ENCODE data around the gene TDRD9.
A peak's percentile ranks its signal among the peaks of the same experiment; 100 is the strongest.

TDRD9 gene

DNA sequence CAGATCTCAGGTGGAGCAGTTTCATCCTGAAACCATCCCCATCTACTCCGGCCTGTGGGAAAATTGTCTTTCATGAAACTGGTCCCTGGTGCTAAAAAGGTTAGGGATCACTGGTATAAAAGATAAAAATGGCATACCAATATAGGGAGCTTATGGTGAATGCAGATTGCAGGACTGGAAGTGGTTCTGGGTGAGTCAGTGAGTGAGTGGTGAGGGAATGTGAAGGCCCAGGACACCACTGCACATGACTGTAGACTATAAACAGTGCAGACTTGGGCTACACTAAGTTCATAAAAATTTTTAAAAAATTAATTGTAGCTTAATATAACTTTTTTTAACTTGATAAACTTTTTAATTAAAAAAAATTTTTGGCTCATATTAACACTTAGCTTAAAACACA is 81.0 kb downstream of the TDRD9 start:
- TF ChIP-seq NFIC (IDR thresholded peaks at IDR 0.05), result no peak
- TF ChIP-seq ZBTB7A (IDR thresholded peaks at IDR 0.05; ENCODE audit: low read depth), result no peak
- no peak for TF ChIP-seq TAF1 (IDR thresholded peaks at IDR 0.05; ENCODE audit: low read depth)
- TF ChIP-seq FOXM1 (IDR thresholded peaks at IDR 0.05; ENCODE audit: borderline replicate concordance, low read depth), result no peak
- TF ChIP-seq TEAD4 (IDR thresholded peaks at IDR 0.05), result no peak
- no peak for TF ChIP-seq TCF12 (IDR thresholded peaks at IDR 0.05; ENCODE audit: low read depth)
- no peak for TF ChIP-seq MAX (IDR thresholded peaks at IDR 0.05)

DNA sequence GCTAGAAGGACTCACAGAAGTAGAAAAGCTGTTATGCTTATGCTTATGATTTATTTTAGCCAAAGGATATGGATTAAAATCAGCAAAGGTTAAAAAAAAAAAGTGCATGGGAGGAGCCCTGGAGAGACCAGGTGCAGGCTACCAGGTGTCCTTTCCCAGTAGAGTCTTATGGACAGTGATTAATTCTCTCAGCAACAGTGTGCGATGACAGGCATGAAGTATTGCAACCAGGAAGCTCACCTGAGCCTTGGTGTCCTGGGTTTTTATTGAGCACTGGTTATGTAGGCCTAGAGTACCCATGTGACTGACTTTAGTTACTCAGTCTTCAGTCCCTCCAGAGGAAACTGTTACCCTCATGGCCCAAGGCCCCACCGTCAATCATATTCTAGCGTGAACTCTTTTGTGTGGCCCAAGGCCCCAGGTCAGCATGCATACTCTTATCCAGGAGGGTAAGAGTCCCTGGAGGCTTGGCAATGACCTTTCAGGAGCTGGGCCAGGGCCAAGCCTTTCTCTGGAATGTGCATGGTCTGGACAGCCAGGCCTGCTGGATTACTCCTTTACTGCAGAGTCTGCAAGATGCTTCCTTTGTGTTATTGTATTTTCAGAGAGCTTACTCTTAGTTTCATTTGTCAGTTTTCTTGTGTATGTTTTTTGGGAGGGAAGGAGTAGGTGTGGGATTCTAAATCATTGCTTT is 83.7 kb downstream of the TDRD9 start:
- TF ChIP-seq, protein P1, sequence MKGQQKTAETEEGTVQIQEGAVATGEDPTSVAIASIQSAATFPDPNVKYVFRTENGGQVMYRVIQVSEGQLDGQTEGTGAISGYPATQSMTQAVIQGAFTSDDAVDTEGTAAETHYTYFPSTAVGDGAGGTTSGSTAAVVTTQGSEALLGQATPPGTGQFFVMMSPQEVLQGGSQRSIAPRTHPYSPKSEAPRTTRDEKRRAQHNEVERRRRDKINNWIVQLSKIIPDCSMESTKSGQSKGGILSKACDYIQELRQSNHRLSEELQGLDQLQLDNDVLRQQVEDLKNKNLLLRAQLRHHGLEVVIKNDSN (IDR thresholded peaks at IDR 0.05), result no peak
- TF ChIP-seq ZBTB7A (IDR thresholded peaks at IDR 0.05; ENCODE audit: low read depth) (no peak), TEAD4 (IDR thresholded peaks at IDR 0.05) (peak; percentile 57), NFIC (IDR thresholded peaks at IDR 0.05) (peak; percentile 58), TCF12 (IDR thresholded peaks at IDR 0.05; ENCODE audit: low read depth) (no peak), TAF1 (IDR thresholded peaks at IDR 0.05; ENCODE audit: low read depth) (no peak), EGR1 (IDR thresholded peaks at IDR 0.05) (no peak), FOXM1 (IDR thresholded peaks at IDR 0.05; ENCODE audit: borderline replicate concordance, low read depth) (no peak), MAX (IDR thresholded peaks at IDR 0.05) (no peak)

GRCh38 chr14:104014764-104015163 is 86.5 kb downstream of the TDRD9 start:
- no peak for TF ChIP-seq CREB1 (IDR thresholded peaks at IDR 0.05; ENCODE audit: low read depth)
- no peak for TF ChIP-seq TAF1 (IDR thresholded peaks at IDR 0.05; ENCODE audit: low read depth)
- TF ChIP-seq TCF12 (IDR thresholded peaks at IDR 0.05; ENCODE audit: low read depth), result no peak
- TF ChIP-seq RAD21 (IDR thresholded peaks at IDR 0.05; ENCODE audit: low read depth), result no peak
- TF ChIP-seq MAX (IDR thresholded peaks at IDR 0.05), result no peak
- no peak for TF ChIP-seq YY1 (IDR thresholded peaks at IDR 0.05; ENCODE audit: low read depth)
- TF ChIP-seq, protein P1 (IDR thresholded peaks at IDR 0.05), result no peak
- TF ChIP-seq REST (IDR thresholded peaks at IDR 0.05; ENCODE audit: low read depth), result no peak
- TF ChIP-seq EGR1 (IDR thresholded peaks at IDR 0.05), result no peak
- TF ChIP-seq CEBPB (IDR thresholded peaks at IDR 0.05), result no peak
- no peak for TF ChIP-seq FOXM1 (IDR thresholded peaks at IDR 0.05; ENCODE audit: borderline replicate concordance, low read depth)
- TF ChIP-seq TEAD4 (IDR thresholded peaks at IDR 0.05), result no peak

DNA sequence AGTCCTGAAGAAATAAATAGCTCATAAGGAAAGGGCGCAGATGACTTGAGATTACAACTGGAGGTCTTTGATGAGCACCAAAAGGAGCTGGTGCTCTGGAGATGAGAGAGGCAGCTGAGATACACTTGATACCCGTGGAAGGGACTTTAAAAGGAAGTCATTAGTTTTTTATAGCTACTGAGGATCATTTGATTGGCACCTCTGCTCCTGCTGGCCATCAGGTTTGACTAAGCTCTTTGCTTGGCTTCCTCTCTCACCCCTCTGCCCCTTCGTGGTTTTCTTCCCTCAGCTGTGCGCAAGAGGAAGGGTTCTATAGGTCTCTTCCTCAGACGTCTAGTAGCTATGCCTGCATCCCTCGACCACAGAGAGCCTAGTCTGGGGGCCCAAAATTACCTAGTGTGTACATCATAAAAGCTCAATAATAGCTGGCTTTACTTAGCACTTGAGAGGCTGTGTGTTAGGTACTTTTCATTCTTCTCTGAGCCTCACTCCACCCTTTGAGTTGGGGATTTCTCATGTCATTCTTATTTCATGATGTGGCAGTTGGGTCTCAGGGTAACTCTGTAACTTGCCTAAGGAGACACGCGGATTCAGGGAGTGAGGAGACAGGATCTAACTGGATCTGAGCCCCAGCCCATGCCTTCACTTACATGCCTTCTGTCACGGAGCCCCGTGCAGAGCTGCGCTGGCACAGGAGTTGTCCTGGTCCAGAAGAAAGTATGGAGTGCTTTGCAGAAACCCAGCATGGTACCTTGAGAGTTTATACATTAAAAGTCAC is 88.8 kb downstream of the TDRD9 start:
- TF ChIP-seq FOXM1 (IDR thresholded peaks at IDR 0.05; ENCODE audit: borderline replicate concordance, low read depth), result no peak
- TF ChIP-seq EGR1 (IDR thresholded peaks at IDR 0.05), result no peak
- no peak for TF ChIP-seq REST (IDR thresholded peaks at IDR 0.05; ENCODE audit: low read depth)

DNA sequence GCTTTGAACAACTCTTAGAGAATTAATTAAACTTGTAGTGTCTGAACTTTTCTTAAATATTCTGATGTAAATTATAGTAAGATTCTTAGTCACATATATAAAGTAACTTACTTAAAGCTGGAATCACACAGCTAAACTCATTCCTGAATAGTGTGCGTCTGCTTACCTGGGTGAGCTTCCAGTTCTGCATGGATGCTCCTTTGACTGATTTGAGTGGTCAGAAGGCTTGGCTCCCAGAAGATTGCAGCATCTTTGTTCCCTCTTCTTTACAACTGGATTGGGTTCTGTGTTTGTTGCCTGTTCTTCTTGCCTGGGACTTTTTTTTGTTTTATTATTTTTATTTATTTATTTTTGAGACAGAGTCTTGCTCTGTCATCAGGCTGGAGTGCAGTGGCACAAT is 90.8 kb downstream of the TDRD9 start:
- TF ChIP-seq ZBTB7A (IDR thresholded peaks at IDR 0.05; ENCODE audit: low read depth), result no peak
- TF ChIP-seq EGR1 (IDR thresholded peaks at IDR 0.05), result no peak
- TF ChIP-seq FOXM1 (IDR thresholded peaks at IDR 0.05; ENCODE audit: borderline replicate concordance, low read depth), result no peak
- no peak for TF ChIP-seq MAX (IDR thresholded peaks at IDR 0.05)
- no peak for TF ChIP-seq TCF12 (IDR thresholded peaks at IDR 0.05; ENCODE audit: low read depth)
- TF ChIP-seq RAD21 (IDR thresholded peaks at IDR 0.05; ENCODE audit: low read depth), result no peak
- TF ChIP-seq REST (IDR thresholded peaks at IDR 0.05; ENCODE audit: low read depth), result no peak
